A673 (cell line): ENCODE results near the gene DYNC1LI1. TPM values are rescaled to one million over a fixed set of nuclear protein-coding genes. Genes with fewer than 3 reads are reported as not detected.

Experiments
- BruUV-seq: library from RNA; stranded (reverse); fragments of 400-500 nt; replicated peaks from 2 replicates; lab custom pipeline; 2021; lab: Mats Ljungman, UMichigan
- CTCF ChIA-PET: fragments of 300-600 bp; sonication (Branson Sonifier 250); formaldehyde crosslinking; loops from one replicate; lab custom pipeline; 2022; ENCODE audit warnings: antibody characterized with exemption; lab: Charles Lee
- POLR2A ChIA-PET: fragments of 300-600 bp; sonication (Branson Sonifier 250); formaldehyde crosslinking; loops from one replicate; lab custom pipeline; 2022; ENCODE audit warnings: antibody characterized with exemption; ENCODE audit not compliant: low non-redundant PET; lab: Charles Lee
- DNase-seq: peaks from one replicate; pipeline ENCODE4 v3.0.0-alpha.2; 2015; ENCODE audit warnings: low spot score
- H3K27ac ChIP-seq: fragments of 200-600 bp; sonication (generic); 2 replicates; pipeline ENCODE4 v1.5.1; 2016; ENCODE audit warnings: mixed run types, low read depth, mild to moderate bottlenecking, mixed read lengths, antibody characterized with exemption, low read length; ENCODE audit not compliant: poor library complexity, severe bottlenecking
- H3K27me3 ChIP-seq: fragments of 200-600 bp; sonication (generic); replicated peaks from 2 replicates; pipeline ENCODE4 v1.6.1; 2017; ENCODE audit warnings: mixed run types, low read depth, mild to moderate bottlenecking, mixed read lengths, antibody characterized with exemption, low read length; ENCODE audit not compliant: insufficient read depth, poor library complexity
- H3K36me3 ChIP-seq: fragments of 200-600 bp; sonication (generic); 2 replicates; pipeline ENCODE4 v1.6.1; 2016; ENCODE audit warnings: mixed run types, mild to moderate bottlenecking, mixed read lengths, antibody characterized with exemption, low read length; ENCODE audit not compliant: insufficient read depth, poor library complexity, severe bottlenecking
- H3K4me1 ChIP-seq: fragments of 200-600 bp; sonication (generic); 2 replicates; pipeline ENCODE4 v1.6.1; 2017; ENCODE audit warnings: mixed run types, mild to moderate bottlenecking, mixed read lengths, antibody characterized with exemption, low read length; ENCODE audit not compliant: insufficient read depth, poor library complexity, severe bottlenecking
- H3K4me3 ChIP-seq: fragments of 200-600 bp; sonication (generic); 2 replicates; pipeline ENCODE4 v1.5.1; 2016; ENCODE audit warnings: low read depth, mixed run types, mild to moderate bottlenecking, mixed read lengths, low read length; ENCODE audit not compliant: poor library complexity, severe bottlenecking
- H3K9me3 ChIP-seq: fragments of 200-600 bp; sonication (generic); 2 replicates; pipeline ENCODE4 v1.6.1; 2016; ENCODE audit warnings: mixed run types, low read depth, mild to moderate bottlenecking, mixed read lengths, antibody characterized with exemption, low read length; ENCODE audit not compliant: poor library complexity, severe bottlenecking
- EZH2 ChIP-seq: fragments of 200-600 bp; sonication (generic); IDR thresholded peaks from 2 replicates; pipeline ENCODE4 v1.6.1; 2017; ENCODE audit warnings: borderline replicate concordance, low read depth, mild to moderate bottlenecking, mixed read lengths, antibody characterized with exemption, low read length; ENCODE audit not compliant: poor library complexity, severe bottlenecking
- intact Hi-C: fragments of 100-400 bp; cut with micrococcal nuclease; formaldehyde crosslinking; loops from one replicate; pipeline ENCODE4 v1.10.0; 2022; ENCODE audit not compliant: unreplicated experiment
- total RNA-seq: library from RNA; stranded (reverse); gene quantifications from 2 replicates; pipeline ENCODE4 v1.2.3, GENCODE V29; 2021
- TF ChIP-seq, protein P1 (sequence below): fragments of 300-800, 200-600 bp; sonication (generic); conservative IDR thresholded peaks from 2 replicates; pipeline ENCODE4 v1.5.1; 2017; ENCODE audit warnings: low read depth, mild to moderate bottlenecking, antibody characterized with exemption, low read length, moderate library complexity, mixed read lengths

Gene DYNC1LI1
- total RNA-seq, 1 experiment from 2014 or later, result 73.1 TPM

DNA sequence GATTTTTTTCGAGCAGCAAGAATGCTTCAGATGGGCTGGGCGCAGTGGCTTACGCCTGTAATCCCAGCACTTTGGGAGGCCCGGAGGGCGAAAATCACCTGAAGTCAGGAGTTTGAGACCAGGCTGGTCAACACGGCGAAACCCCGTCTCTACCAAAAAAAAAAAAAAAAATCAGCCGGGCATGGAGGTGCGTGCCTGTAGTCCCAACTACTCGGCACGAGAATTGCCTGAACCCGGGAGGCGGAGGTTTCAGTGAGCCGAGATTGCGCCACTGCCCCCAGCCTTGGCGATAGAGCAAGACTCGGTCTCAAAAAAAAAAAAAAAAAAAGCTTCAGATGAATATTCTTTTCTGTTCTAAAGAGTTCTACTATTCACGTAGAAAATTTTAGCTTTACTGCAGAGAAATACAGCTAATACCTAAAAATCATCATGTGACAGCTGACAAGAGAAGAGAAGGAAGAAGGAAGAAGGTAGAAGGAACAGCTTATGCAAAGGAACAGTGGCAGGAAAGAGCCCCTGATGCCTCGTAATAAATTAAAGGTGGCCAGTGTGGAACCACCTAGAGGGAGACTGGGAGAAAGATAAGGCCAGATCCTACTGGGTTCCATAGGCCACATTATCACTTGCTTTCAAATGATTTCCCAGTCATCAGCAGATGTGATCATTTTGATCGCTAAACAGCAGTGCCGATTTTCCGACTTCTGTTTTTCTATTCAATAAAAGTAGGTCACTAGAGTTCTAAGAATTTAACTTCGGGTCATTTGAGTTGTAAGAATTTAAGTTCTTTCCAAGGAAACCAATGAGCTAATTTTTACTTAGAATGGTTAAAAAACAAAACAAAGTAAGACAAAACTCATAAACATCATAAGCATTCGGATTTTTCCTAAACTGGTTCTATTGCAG lies 69.5 kb downstream of the DYNC1LI1 start:
- no peaks in the 10 kb centered on the region for H3K9me3 ChIP-seq
- peak overlapping the region; percentile 76 for H3K4me3 ChIP-seq
- CTCF ChIA-PET, result no interaction called here
- POLR2A ChIA-PET, result no interaction called here
- H3K36me3 ChIP-seq, result no peaks in the 10 kb centered on the region
- TF ChIP-seq EZH2, result no peak
- TF ChIP-seq, protein P1, sequence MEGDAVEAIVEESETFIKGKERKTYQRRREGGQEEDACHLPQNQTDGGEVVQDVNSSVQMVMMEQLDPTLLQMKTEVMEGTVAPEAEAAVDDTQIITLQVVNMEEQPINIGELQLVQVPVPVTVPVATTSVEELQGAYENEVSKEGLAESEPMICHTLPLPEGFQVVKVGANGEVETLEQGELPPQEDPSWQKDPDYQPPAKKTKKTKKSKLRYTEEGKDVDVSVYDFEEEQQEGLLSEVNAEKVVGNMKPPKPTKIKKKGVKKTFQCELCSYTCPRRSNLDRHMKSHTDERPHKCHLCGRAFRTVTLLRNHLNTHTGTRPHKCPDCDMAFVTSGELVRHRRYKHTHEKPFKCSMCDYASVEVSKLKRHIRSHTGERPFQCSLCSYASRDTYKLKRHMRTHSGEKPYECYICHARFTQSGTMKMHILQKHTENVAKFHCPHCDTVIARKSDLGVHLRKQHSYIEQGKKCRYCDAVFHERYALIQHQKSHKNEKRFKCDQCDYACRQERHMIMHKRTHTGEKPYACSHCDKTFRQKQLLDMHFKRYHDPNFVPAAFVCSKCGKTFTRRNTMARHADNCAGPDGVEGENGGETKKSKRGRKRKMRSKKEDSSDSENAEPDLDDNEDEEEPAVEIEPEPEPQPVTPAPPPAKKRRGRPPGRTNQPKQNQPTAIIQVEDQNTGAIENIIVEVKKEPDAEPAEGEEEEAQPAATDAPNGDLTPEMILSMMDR, result no peak
- no peak overlapping the region for H3K27ac ChIP-seq
- H3K27me3 ChIP-seq, result no peaks in the 10 kb centered on the region
- intact Hi-C loops, result loop anchor here (5.0 kb wide), 1 partner anchor 166 kb away; no protein-coding TSS in a partner anchor
- TSS peak; percentile 63 for BruUV-seq
- H3K4me1 ChIP-seq, result peaks cover 10% of the 10 kb centered on the region
- DNase-seq, result no peak

DNA sequence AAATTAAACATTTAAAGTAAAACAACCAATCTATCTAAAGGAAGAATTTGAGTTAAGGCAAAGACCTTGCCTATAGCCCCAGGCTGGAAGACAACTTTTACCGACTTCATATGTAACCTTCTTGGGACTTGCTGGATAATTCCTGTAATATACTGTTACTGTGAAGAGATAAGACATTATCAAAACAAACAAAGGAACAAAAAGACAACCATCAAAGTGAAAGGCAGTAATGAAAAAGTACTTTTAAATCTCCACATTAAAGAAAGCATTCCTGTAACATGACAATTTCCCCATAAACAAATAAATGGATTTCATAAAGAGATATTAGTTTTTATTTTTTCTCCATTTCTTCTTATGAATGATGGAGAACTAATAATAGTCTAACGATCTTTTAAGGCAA lies 70.4 kb downstream of the DYNC1LI1 start:
- Histone ChIP-seq H3K27me3 (no peaks in the 10 kb centered on the region), H3K4me1 (peaks cover 10% of the 10 kb centered on the region), H3K36me3 (no peaks in the 10 kb centered on the region), H3K4me3 (no peak overlapping the region), H3K9me3 (no peaks in the 10 kb centered on the region), H3K27ac (no peak overlapping the region)
- ChIA-PET POLR2A (no interaction called here), CTCF (interaction anchor here (1.0 kb wide), 1 partner anchor 9 kb away, joined by 5 read pairs; no protein-coding TSS in a partner anchor)
- no TSS peak for BruUV-seq
- no peak for TF ChIP-seq EZH2
- TF ChIP-seq, protein P1, result no peak
- no peak for DNase-seq
- intact Hi-C loops, result loop anchor here (5.0 kb wide), 1 partner anchor 167 kb away; no protein-coding TSS in a partner anchor

DNA sequence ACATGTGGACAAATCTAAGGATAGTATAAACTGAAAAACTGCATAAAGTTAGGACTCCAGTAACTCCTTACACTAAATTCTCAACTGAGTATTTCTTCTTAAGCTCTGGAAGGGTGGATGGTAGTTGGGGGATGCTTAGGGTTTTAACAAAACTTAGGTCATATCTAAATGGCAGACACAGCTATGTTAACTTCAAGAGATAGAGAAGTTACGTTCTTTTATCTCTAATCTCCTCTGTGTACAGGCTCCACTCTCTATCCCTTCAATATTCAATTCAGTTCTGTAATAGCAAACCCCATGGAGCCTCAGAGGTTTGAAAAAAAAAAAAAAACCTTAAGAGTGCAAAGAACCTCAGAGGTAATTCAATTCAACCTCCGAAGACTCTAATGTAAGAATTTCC lies 71.1 kb downstream of the DYNC1LI1 start:
- Histone ChIP-seq H3K36me3 (no peaks in the 10 kb centered on the region), H3K27me3 (no peaks in the 10 kb centered on the region), H3K4me1 (peaks cover 10% of the 10 kb centered on the region), H3K27ac (no peak overlapping the region), H3K4me3 (no peak overlapping the region), H3K9me3 (no peaks in the 10 kb centered on the region)
- BruUV-seq, result no TSS peak
- DNase-seq, result no peak
- ChIA-PET POLR2A (no interaction called here), CTCF (interaction anchor here (1.0 kb wide), 1 partner anchor 10 kb away, joined by 5 read pairs; no protein-coding TSS in a partner anchor)
- TF ChIP-seq, protein P1, result no peak
- TF ChIP-seq EZH2, result no peak
- intact Hi-C loops, result no loop called here
